LoVo (cell line): Measurements from ENCODE around the gene C10orf95.

Experiments used
- DNase-seq: peaks from one replicate; pipeline ENCODE4 v3.0.0-alpha.2; 2016; ENCODE audit warnings: low spot score

Gene C10orf95

GRCh38 chr10:102401342-102401654 lies 50.0 kb downstream of the C10orf95 start:
- DNase-seq: no peak

GRCh38 chr10:102400598-102401341 lies 50.6 kb downstream of the C10orf95 start:
- no peak for DNase-seq

GRCh38 chr10:102400076-102400475 lies 51.3 kb downstream of the C10orf95 start:
- no peak for DNase-seq
